ENCODE measurements around the gene DAAM2.

Gene DAAM2

GRCh38 chr6:39893286-39893685 lies 101.1 kb downstream of the DAAM2 start:
- TF ChIP-seq CTCF (conservative IDR thresholded peaks at IDR 0.05) (no peak), ZFX (IDR thresholded peaks at IDR 0.05) (no peak)
- H3K27ac ChIP-seq, result no peak overlapping the region

GRCh38 chr6:39896701-39897100 lies 104.5 kb downstream of the DAAM2 start:
- no peak overlapping the region for H3K27ac ChIP-seq
- TF ChIP-seq CTCF (conservative IDR thresholded peaks at IDR 0.05) (no peak), ZFX (IDR thresholded peaks at IDR 0.05) (no peak)

DNA sequence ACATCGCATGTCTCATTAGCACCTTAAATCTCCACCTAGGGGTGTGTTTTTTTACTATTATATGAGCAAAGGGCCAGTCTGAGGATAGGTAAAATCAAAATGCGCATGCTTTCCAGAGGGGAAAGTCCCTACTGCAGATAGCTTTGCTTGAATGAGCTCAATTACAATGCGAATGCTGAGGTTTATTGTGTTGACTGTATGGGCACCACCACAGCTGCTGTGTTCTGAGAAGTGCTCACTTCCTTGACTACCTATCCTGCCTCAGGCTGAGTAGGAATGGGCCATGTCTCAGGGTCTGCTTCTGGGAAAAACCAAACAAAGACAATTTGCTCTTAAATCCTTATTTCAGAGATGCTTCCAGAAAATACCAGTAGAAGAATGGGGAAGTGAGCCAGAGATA lies 105.5 kb downstream of the DAAM2 start:
- H3K27ac ChIP-seq, result no peak overlapping the region
- TF ChIP-seq ZFX (IDR thresholded peaks at IDR 0.05) (no peak), CTCF (conservative IDR thresholded peaks at IDR 0.05) (no peak)

GRCh38 chr6:39898625-39899024 lies 106.4 kb downstream of the DAAM2 start:
- no peak overlapping the region for H3K27ac ChIP-seq
- TF ChIP-seq CTCF (conservative IDR thresholded peaks at IDR 0.05) (no peak), ZFX (IDR thresholded peaks at IDR 0.05) (no peak)

DNA sequence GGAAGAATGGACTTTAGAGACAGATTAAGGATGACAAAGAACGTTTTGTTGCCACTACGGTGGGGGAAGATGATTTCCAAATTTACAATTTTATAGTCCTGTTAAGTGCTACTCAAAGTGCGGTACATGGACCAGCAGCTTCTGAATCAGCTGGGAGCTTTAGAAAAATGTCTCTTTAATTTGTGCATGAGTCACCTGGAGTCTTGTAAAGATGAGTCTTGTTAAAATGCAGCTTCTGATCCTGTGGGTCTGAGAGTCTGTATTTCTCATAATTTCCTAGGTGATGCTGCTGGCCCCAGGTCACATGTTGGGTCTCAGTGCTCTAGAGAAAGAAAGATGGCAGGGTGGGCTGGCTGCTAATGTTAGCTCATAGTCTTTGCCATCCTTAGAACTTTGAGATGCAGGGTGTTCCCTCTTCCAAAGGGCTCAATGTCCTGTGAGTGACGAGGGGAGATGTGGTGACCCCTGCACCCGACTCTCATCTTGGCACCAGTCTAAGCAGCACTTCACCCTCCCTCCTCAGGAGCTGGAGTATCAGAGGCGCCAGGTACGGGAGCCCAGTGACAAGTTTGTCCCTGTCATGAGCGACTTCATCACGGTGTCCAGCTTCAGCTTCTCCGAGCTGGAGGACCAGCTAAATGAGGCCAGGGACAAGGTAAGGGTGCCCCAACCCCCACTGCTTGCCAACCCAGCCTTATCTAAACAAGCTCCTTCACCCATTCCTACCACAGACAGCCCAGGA lies 107.5 kb downstream of the DAAM2 start:
- TF ChIP-seq ZFX (IDR thresholded peaks at IDR 0.05) (no peak), CTCF (conservative IDR thresholded peaks at IDR 0.05) (no peak)
- H3K27ac ChIP-seq, result no peak overlapping the region

- TF ChIP-seq ZFX (IDR thresholded peaks at IDR 0.05) (no peak), CTCF (conservative IDR thresholded peaks at IDR 0.05) (no peak)
Observed at GRCh38 chr6:39901116-39901655, 109.0 kb downstream of the DAAM2 start.

GRCh38 chr6:39901670-39902069 lies 109.5 kb downstream of the DAAM2 start:
- H3K27ac ChIP-seq, result no peak overlapping the region
- TF ChIP-seq ZFX (IDR thresholded peaks at IDR 0.05), result no peak
- no peak for TF ChIP-seq CTCF (conservative IDR thresholded peaks at IDR 0.05)

More at GRCh38 chr6:39901116-39901655, 109.0 kb downstream of the DAAM2 start:
- H3K27ac ChIP-seq, result no peak overlapping the region

All from C4-2B (cell line).